Measurements from ENCODE around the gene OR2H2.

OR2H2 gene

DNA sequence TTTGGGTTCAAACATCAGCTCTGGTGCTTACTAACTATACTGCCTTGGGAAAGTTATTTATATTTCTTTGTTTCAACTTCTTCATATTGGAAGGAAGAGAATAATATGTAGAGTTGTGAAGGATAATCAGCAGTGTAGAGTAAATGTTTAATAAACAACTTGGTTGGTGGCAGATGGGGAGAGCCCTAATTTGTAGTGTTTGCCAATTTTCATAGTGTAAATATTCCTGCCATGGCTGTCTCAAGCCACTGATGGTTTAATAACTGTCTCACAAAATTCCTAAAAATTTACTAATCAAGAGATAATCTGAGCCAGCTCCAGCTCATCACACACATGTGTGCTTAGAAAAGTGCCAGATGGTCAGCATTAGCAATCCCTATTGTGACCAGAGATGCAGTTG, at the start of gene OR2H2:
Gene OR2H2 (plus strand): TSS at position 301 of the 400 bp plus-strand sequence. CDS start 2,824 bp downstream, outside the sequence.
- no peak for DNase-seq (ENCODE audit: low read depth)

GRCh38 chr6:29537714-29538403, 47.1 kb upstream of the OR2H2 start:
- no peak for DNase-seq (ENCODE audit: low read depth)

DNA sequence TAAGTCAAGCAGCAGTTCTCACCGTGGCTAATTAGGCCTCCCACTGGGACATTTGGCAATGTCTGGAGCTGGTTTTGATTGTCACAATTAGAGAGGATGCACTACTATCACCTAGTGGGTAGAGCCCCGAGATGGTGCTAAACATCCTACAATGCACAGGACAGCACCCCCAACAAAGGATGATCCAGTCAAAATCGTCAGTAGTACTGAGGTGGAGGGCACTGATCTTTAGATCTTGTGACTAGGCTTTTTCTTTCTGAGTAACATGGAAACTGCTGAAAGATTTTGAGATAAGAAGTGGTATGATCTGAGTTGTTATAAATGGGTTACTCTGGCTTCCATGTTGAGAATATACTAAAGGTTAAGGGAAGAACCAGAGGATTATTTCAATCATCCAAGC, 37.3 kb upstream of the OR2H2 start:
- no peak for DNase-seq (ENCODE audit: low read depth)

GRCh38 chr6:29552512-29553051, 32.3 kb upstream of the OR2H2 start:
- no peak for DNase-seq (ENCODE audit: low read depth)

GRCh38 chr6:29553268-29554057, 31.5 kb upstream of the OR2H2 start:
- DNase-seq (ENCODE audit: low read depth): no peak

- no peak for DNase-seq (ENCODE audit: low read depth)
These were observed 30.2 kb upstream of the OR2H2 start for GRCh38 chr6:29554764-29555163.

- DNase-seq (ENCODE audit: low read depth): no peak
These were observed 27.6 kb upstream of the OR2H2 start for GRCh38 chr6:29557320-29557719.

DNA sequence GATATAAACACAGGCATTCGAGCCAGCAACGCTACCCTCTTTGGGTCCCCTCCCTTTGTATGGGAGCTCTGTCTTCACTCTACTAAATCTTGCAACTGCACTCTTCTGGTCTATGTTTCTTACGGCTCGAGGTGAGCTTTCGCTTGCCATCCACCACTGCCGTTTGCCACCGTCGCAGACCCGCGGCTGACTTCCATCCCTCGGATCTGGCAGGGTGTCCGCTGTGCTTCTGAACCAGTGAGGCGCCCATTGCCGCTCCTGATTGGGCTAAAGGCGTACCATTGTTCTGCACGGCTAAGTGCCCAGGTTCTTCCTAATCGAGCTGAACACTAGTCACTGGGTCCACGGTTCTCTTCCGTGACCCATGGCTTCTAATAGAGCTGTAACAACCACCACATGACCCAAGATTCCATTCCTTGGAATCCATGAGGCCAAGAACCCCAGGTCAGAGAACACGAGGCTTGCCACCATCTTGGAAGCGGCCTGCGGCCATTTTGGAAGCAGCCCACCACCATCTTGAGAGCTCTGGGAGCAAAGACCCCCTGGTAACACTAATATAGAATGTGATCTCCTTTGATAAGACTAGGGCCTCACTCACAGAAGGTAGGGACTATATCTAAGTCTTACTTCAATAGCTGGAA, 26.4 kb upstream of the OR2H2 start:
- DNase-seq (ENCODE audit: low read depth): no peak

DNA sequence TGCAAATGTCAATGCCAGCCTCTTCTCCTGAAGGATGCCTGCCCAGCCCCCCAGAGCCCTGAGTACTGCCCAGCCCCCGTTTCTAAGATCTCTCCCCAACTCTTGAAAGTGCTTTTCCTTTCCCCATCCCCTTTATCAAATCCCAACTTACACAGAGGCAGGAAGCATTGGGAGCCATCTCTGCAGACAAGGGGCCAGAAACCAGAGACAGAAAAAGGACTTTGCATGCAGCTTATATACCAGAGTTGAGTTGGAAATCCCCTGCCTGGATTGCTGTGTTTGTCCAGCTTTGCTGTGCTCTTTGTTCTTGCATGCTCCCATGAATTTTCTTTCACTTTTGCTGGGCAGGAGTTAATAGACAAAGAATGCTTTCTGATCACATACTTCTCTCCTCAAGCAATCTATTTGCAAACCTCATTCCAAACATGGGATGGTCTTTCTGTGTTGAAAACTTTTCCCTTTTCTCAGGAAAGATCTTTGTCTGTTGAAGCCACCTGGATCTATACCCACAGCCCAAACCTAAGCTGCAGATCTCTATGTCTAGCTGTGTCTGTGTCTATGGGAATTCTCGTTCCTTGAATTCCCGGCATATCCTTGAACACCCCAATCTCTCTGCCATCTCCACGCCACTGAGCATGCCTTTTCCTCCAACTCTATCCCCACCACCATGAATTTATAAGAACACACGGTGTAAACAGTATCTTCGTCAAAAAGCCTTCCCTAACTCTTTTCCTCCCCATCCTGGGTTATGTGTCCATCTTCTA, 25.2 kb upstream of the OR2H2 start, which contains the start of gene UBD:
Gene UBD (minus strand): TSS at position 209 of the 764 bp plus-strand sequence. CDS start 31 bp downstream, at position 178.
- DNase-seq (ENCODE audit: low read depth): no peak

DNA sequence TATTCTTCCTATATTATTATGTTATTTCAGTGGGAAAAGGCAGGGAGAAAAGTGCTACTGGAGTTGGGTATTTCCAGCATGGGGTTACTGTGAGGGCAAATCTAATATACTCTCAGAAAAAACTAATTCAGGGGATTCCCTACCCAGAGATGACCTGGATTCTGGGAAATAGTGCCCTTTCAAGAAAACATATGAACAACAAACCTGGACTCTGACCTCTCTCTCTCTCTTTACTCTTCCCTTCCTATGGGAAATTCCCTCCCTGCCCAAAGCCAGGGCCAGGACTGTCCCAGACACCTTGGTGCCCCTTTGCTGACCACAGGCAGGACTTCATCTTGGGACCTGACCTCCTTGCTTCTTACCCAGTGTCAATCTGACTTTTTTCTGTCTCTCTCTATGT, 23.8 kb upstream of the OR2H2 start:
- no peak for DNase-seq (ENCODE audit: low read depth)

DNA sequence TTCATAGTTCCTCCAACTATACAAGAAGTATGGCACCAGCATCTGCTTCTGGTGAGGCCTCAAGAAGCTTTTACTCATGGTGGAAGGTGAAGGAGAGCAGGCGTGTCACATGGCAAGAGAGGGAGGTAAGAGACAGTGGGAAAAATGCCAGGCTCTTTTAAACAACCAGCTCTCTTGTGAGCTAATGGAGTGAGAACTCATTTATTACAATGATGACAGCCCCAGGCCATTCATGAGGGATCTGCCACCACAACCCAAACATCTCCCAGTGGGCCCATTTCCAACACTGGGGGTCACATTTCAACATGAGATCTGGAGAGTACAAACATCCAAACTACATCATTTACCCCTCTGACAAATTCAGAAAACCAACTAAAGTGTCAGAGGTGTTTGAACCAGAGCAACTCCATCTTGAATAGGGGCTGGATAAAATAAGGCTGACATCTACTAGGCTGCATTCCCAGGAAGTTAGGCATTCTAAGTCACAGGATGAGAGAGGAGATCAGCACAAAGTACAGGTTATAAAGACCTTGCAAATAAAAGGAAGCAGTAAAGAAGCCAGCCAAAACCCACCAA, 23.2 kb upstream of the OR2H2 start:
- no peak for DNase-seq (ENCODE audit: low read depth)

DNA sequence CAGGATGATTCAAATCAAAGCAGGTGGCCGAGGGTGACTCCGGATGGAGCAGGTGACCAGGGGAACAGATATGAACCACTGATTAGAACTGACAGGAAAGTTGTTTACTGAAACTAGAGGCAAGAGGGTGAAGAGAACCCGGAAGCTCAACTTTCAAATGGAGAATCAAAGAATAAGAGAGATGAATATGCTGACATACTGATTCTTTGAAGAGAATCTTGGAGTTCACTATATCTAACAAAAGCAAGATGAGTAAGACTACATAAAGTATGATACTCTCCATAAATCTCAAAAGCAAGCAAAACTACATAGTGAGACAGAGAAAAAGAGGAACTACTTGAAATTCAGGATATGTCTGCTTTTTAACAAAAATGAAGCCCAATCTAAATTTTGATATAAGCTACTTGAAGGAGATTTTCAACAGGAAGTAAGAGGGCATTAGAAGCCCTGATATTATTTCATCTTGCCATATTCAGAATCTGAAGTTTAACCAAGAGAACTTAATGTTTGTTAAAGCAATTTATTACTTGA, 21.4 kb upstream of the OR2H2 start:
- DNase-seq (ENCODE audit: low read depth): no peak

DNA sequence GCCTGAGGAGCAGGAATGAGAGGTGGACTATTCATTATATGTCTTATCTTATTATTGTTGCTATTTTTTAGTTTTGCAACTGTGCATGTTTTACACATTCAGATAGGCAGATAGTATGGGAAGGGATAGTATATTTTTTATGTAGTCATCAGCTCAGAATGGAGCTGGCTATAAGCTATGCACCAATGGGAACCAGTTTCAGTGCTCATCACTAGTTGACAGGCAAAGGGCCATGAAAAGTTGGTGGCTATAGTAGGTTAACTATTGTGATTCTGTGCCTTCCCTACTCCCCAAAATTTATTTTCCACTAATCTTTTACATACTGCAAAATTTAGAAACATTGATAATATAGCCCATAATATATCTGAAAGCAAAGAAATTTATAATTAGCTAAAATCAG, 20.0 kb upstream of the OR2H2 start:
- DNase-seq (ENCODE audit: low read depth): no peak

- DNase-seq (ENCODE audit: low read depth): no peak
These were observed 18.1 kb upstream of the OR2H2 start for GRCh38 chr6:29566856-29567255.

- DNase-seq (ENCODE audit: low read depth): no peak
These were observed 17.4 kb upstream of the OR2H2 start for GRCh38 chr6:29567541-29567940.

DNA sequence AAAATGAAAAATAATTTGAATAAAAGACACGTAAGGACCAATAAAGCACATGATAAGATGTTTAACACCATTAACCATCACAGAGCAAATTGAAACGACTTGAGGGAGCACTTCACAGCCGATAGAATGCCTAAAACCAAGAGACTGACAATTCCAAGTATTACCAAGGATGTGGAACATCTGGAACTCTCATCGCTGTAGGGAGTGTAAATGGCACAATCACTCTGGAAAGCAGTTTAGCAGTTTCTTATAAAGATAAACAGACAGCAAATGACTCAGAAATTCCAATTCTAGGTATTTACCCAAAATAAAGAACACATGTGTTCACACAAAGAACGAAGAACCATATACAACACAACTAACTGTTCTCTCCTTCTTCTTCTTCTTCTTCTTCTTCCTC, 16.9 kb upstream of the OR2H2 start:
- no peak for DNase-seq (ENCODE audit: low read depth)

- no peak for DNase-seq (ENCODE audit: low read depth)
These were observed 8.9 kb upstream of the OR2H2 start for GRCh38 chr6:29576056-29576455.

GRCh38 chr6:29577544-29577943, 7.4 kb upstream of the OR2H2 start:
- no peak for DNase-seq (ENCODE audit: low read depth)

- peak; percentile 8 for DNase-seq (ENCODE audit: low read depth)
These were observed 4.6 kb downstream of the OR2H2 start for GRCh38 chr6:29589423-29590048.

DNA sequence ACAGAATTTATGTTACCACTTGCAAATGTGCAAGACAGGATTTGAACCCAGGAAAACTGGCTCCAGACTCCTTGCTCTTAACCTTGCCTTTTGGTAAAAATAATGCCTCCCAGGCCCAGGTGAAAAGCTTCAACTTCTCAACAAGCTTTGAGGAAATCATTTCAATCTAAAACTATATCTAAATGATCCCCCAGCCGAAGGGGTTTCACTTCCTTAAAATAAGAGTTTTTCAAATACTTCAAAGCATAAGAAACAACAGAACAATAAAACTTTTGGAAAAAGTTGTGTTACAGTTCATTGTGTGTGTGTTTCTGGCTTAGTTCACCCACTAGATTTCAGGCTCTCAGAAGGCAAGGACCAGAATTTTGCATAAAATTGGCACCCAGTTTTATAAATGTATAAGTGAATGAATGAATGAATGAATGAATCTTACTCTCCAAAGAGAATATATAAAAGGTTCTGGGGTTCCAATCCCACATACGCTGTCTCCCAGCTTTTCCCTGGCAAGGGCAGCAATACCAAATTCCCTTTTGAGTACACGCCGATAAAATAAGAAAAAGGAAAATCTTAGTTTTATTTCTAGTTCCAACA, 5.4 kb downstream of the OR2H2 start:
- no peak for DNase-seq (ENCODE audit: low read depth)

Measured in HS-27A (cell line).